ENCODE measurements around the gene PEX7.

The PEX7 gene

GRCh38 chr6:136887953-136888352, 65.6 kb downstream of the PEX7 start:
- no peak for DNase-seq (ENCODE audit: low read depth in 1 of 2, low spot score in 1 of 2)
- TF ChIP-seq CTCF (IDR thresholded peaks at IDR 0.05; ENCODE audit: insufficient read depth, low read length): no peak
- TF ChIP-seq POLR2AphosphoS5 (IDR thresholded peaks at IDR 0.05; ENCODE audit: low read depth): no peak
- no peak for TF ChIP-seq SPI1 (IDR thresholded peaks at IDR 0.05; ENCODE audit: borderline replicate concordance, low read depth)
- TF ChIP-seq REST (IDR thresholded peaks at IDR 0.05; ENCODE audit: insufficient replicate concordance, low read depth): no peak
- no peak for TF ChIP-seq GABPA (IDR thresholded peaks at IDR 0.05; ENCODE audit: low read depth)
- no peak overlapping the region for H3K27ac ChIP-seq (replicated peaks)
- no peaks in the 10 kb centered on the region for H3K27me3 ChIP-seq (ENCODE audit: insufficient read depth, poor library complexity, severe bottlenecking)
- H3K4me3 ChIP-seq (replicated peaks; ENCODE audit: insufficient read depth, low read length): no peak overlapping the region

GRCh38 chr6:136889271-136890193, 67.1 kb downstream of the PEX7 start:
- TF ChIP-seq CTCF (IDR thresholded peaks at IDR 0.05; ENCODE audit: insufficient read depth, low read length) (no peak), SPI1 (IDR thresholded peaks at IDR 0.05; ENCODE audit: borderline replicate concordance, low read depth) (peak; percentile 41; the same call in 1 of the 2 replicates)
- Histone ChIP-seq H3K27ac (replicated peaks) (peak overlapping the region; percentile 26; the same call in 1 of the 2 replicates), H3K4me3 (replicated peaks; ENCODE audit: insufficient read depth, low read length) (no peak overlapping the region), H3K27me3 (ENCODE audit: insufficient read depth, poor library complexity, severe bottlenecking) (no peaks in the 10 kb centered on the region)
- peak in 1 of 2 experiments; percentile 13 for DNase-seq (ENCODE audit: low read depth in 1 of 2, low spot score in 1 of 2)

GRCh38 chr6:136890194-136890839, 67.9 kb downstream of the PEX7 start:
- Histone ChIP-seq H3K4me3 (replicated peaks; ENCODE audit: insufficient read depth, low read length) (no peak overlapping the region), H3K27ac (replicated peaks) (peak overlapping the region; percentile 26; the same call in 1 of the 2 replicates), H3K27me3 (ENCODE audit: insufficient read depth, poor library complexity, severe bottlenecking) (no peaks in the 10 kb centered on the region)
- TF ChIP-seq POLR2AphosphoS5 (IDR thresholded peaks at IDR 0.05; ENCODE audit: low read depth) (no peak), SPI1 (IDR thresholded peaks at IDR 0.05; ENCODE audit: borderline replicate concordance, low read depth) (no peak), REST (IDR thresholded peaks at IDR 0.05; ENCODE audit: insufficient replicate concordance, low read depth) (no peak), CTCF (IDR thresholded peaks at IDR 0.05; ENCODE audit: insufficient read depth, low read length) (no peak), GABPA (IDR thresholded peaks at IDR 0.05; ENCODE audit: low read depth) (no peak)
- DNase-seq (ENCODE audit: low read depth in 1 of 2, low spot score in 1 of 2): no peak
